Endodermal cell (in vitro differentiated cells): ENCODE data around the gene ZNF532. TPM values are rescaled to one million over a fixed set of nuclear protein-coding genes. Genes with fewer than 3 reads are reported as not detected.

Experiments used
- DNase-seq: peaks from one replicate; pipeline ENCODE4 v3.0.0-alpha.2; 2017
- H3K27ac ChIP-seq: 2 replicates; pipeline ENCODE4 v1.5.1; 2013; ENCODE audit warnings: mild to moderate bottlenecking, low read depth, low read length, moderate library complexity
- H3K27me3 ChIP-seq: 2 replicates; pipeline ENCODE4 v1.6.1; 2013; ENCODE audit warnings: mild to moderate bottlenecking, low read length, moderate library complexity; ENCODE audit not compliant: insufficient read depth, control insufficient read depth, poor library complexity, severe bottlenecking
- H3K36me3 ChIP-seq: 2 replicates; pipeline ENCODE4 v1.7.0; 2013; ENCODE audit warnings: mild to moderate bottlenecking, low read length, moderate library complexity; ENCODE audit not compliant: control insufficient read depth, insufficient read depth
- H3K4me1 ChIP-seq: one replicate; pipeline ENCODE4 v1.7.0; 2013; ENCODE audit warnings: low read length; ENCODE audit not compliant: control insufficient read depth, insufficient read depth
- H3K4me3 ChIP-seq: 2 replicates; pipeline ENCODE4 v1.5.1; 2013; ENCODE audit warnings: mild to moderate bottlenecking, low read length, moderate library complexity
- H3K9ac ChIP-seq: 2 replicates; pipeline ENCODE4 v1.6.1; 2013; ENCODE audit warnings: mild to moderate bottlenecking, low read length, moderate library complexity; ENCODE audit not compliant: poor library complexity, severe bottlenecking; ENCODE audit errors: extremely low read depth
- H3K9me3 ChIP-seq: 2 replicates; pipeline ENCODE4 v1.6.1; 2013; ENCODE audit warnings: mild to moderate bottlenecking, low read length, moderate library complexity; ENCODE audit not compliant: control insufficient read depth
- H3K27ac Mint-ChIP-seq: 2 replicates; pipeline ENCODE4 v1.8.0; 2020; ENCODE audit warnings: mixed read lengths
- H3K27me3 Mint-ChIP-seq: 2 replicates; pipeline ENCODE4 v1.8.0; 2021; ENCODE audit warnings: mild to moderate bottlenecking, mixed read lengths; ENCODE audit not compliant: insufficient read depth
- H3K36me3 Mint-ChIP-seq: 2 replicates; pipeline ENCODE4 v1.8.0; 2020; ENCODE audit warnings: low read depth, mixed read lengths
- H3K4me1 Mint-ChIP-seq: 2 replicates; pipeline ENCODE4 v1.8.0; 2020; ENCODE audit warnings: mixed read lengths
- H3K4me3 Mint-ChIP-seq: 2 replicates; pipeline ENCODE4 v1.8.0; 2020; ENCODE audit warnings: mild to moderate bottlenecking, moderate library complexity, mixed read lengths
- H3K9me3 Mint-ChIP-seq: 2 replicates; pipeline ENCODE4 v1.8.0; 2020; ENCODE audit warnings: mild to moderate bottlenecking, mixed read lengths
- CTCF ChIP-seq: fragments of 200-600 bp; sonication (generic); conservative IDR thresholded peaks from 2 replicates; pipeline ENCODE4 v1.5.0; 2021; ENCODE audit warnings: antibody characterized with exemption, mild to moderate bottlenecking
- WGBS, 2 experiments: methylation state at CpG; one replicate each; pipeline versions ENCODE4 v1.1.5 to v1.1.7; 2013; ENCODE audit warnings: missing lambda C conversion rate in 2 of 2, mixed read lengths in 1 of 2; ENCODE audit not compliant: insufficient coverage in 1 of 2, insufficient read length in 1 of 2; 5-methylcytosine and 5-hydroxymethylcytosine counted together
- total RNA-seq, 2 donors: library from RNA; stranded (reverse); fragmentation: NEBNext Ultra II Directional in 1 of 2; extraction: Animal tissue kit (Norgen Biotek cat#: 25700) in 1 of 2; gene quantifications; 2 replicates in 1 of 2; 3 replicates in 1 of 2; pipeline ENCODE4 v1.2.1, GENCODE V29; 2021

The ZNF532 gene
- total RNA-seq, 2 donors from 2014 or later, result 138 to 207 TPM

GRCh38 chr18:58962336-58962735 is 97.7 kb downstream of the ZNF532 start:
- Mint-ChIP-seq H3K4me3 (no peak overlapping the region), H3K4me1 (peaks cover 11% of the 10 kb centered on the region), H3K9me3 (no peaks in the 10 kb centered on the region), H3K27ac (peak overlapping the region; percentile 74), H3K27me3 (no peaks in the 10 kb centered on the region), H3K36me3 (peaks cover 65% of the 10 kb centered on the region)
- no peak overlapping the region for H3K27ac ChIP-seq
- H3K9me3 ChIP-seq, result no peaks in the 10 kb centered on the region
- H3K27me3 ChIP-seq, result no peaks in the 10 kb centered on the region
- 84 to 92% methylated on average over 4 to 8 of the region's 8 CpGs for WGBS, 2 experiments
- no peak overlapping the region for H3K4me3 ChIP-seq
- no peak for TF ChIP-seq CTCF
- no peak overlapping the region for H3K9ac ChIP-seq
- peaks cover 81% of the 10 kb centered on the region for H3K36me3 ChIP-seq
- peak; percentile 22 for DNase-seq
- H3K4me1 ChIP-seq, result peaks cover 9% of the 10 kb centered on the region

GRCh38 chr18:58965291-58966004 is 100.8 kb downstream of the ZNF532 start:
- no peak overlapping the region for H3K9ac ChIP-seq
- Mint-ChIP-seq H3K36me3 (peaks cover 68% of the 10 kb centered on the region), H3K27ac (peak overlapping the region; percentile 71), H3K9me3 (no peaks in the 10 kb centered on the region), H3K4me3 (no peak overlapping the region), H3K27me3 (no peaks in the 10 kb centered on the region), H3K4me1 (peaks cover 11% of the 10 kb centered on the region)
- H3K4me1 ChIP-seq, result peaks cover 9% of the 10 kb centered on the region
- H3K9me3 ChIP-seq, result no peaks in the 10 kb centered on the region
- no peak overlapping the region for H3K27ac ChIP-seq
- no peaks in the 10 kb centered on the region for H3K27me3 ChIP-seq
- WGBS, 2 experiments, result 77 to 81% methylated on average over 3 to 5 of the region's 5 CpGs
- TF ChIP-seq CTCF, result no peak
- H3K36me3 ChIP-seq, result peaks cover 82% of the 10 kb centered on the region
- DNase-seq, result peak; percentile 38
- peak overlapping the region; percentile 21 for H3K4me3 ChIP-seq

DNA sequence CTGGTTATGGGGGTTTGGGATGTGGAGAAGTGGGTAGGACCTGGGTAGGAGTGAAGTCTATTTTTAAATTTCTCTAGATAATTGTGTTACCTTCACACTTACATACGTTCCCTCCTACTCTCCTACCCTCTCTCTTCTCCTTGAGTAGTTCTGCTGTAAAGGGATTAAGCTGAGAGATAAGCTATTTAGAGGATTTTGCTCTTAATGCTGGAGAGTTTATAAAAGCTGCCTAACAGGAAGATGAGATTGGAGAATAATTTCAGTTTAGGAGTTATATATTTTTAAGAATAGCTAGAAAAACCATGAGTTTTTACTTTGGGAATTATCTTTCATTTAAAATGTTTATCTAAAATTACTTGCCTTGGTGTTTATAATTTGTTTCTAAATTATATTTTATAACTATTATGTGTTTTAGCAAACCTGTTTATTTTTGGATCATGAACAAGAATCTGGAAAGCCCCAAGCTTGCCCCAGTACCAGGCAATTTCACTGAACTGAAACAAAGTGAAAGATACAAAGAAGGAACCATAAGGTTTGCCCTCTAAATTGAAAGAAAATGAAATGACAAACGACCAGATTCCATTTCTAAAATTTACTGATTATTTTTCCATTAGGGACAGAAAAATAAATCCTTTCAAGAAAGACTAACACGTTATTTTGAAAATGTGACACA is 101.5 kb downstream of the ZNF532 start:
- Histone ChIP-seq H3K9ac (no peak overlapping the region), H3K27me3 (no peaks in the 10 kb centered on the region), H3K9me3 (no peaks in the 10 kb centered on the region), H3K4me1 (peaks cover 9% of the 10 kb centered on the region), H3K36me3 (peaks cover 82% of the 10 kb centered on the region), H3K4me3 (no peak overlapping the region), H3K27ac (no peak overlapping the region)
- Mint-ChIP-seq H3K9me3 (no peaks in the 10 kb centered on the region), H3K4me1 (peaks cover 11% of the 10 kb centered on the region), H3K27ac (peak overlapping the region; percentile 71), H3K27me3 (no peaks in the 10 kb centered on the region), H3K36me3 (peaks cover 68% of the 10 kb centered on the region), H3K4me3 (no peak overlapping the region)
- WGBS, 2 experiments, result 95 to 100% methylated on average over 1 to 2 of the region's 3 CpGs
- no peak for DNase-seq
- no peak for TF ChIP-seq CTCF
